ENCODE results near the gene PAM16.

GRCh38 chr16:4361944-4362311, 10.8 kb upstream of the PAM16 start:
- TF ChIP-seq, protein P1, sequence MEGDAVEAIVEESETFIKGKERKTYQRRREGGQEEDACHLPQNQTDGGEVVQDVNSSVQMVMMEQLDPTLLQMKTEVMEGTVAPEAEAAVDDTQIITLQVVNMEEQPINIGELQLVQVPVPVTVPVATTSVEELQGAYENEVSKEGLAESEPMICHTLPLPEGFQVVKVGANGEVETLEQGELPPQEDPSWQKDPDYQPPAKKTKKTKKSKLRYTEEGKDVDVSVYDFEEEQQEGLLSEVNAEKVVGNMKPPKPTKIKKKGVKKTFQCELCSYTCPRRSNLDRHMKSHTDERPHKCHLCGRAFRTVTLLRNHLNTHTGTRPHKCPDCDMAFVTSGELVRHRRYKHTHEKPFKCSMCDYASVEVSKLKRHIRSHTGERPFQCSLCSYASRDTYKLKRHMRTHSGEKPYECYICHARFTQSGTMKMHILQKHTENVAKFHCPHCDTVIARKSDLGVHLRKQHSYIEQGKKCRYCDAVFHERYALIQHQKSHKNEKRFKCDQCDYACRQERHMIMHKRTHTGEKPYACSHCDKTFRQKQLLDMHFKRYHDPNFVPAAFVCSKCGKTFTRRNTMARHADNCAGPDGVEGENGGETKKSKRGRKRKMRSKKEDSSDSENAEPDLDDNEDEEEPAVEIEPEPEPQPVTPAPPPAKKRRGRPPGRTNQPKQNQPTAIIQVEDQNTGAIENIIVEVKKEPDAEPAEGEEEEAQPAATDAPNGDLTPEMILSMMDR (tag by site-specific recombination; IDR thresholded peaks at IDR 0.05), result no peak
- TF ChIP-seq, protein P2, sequence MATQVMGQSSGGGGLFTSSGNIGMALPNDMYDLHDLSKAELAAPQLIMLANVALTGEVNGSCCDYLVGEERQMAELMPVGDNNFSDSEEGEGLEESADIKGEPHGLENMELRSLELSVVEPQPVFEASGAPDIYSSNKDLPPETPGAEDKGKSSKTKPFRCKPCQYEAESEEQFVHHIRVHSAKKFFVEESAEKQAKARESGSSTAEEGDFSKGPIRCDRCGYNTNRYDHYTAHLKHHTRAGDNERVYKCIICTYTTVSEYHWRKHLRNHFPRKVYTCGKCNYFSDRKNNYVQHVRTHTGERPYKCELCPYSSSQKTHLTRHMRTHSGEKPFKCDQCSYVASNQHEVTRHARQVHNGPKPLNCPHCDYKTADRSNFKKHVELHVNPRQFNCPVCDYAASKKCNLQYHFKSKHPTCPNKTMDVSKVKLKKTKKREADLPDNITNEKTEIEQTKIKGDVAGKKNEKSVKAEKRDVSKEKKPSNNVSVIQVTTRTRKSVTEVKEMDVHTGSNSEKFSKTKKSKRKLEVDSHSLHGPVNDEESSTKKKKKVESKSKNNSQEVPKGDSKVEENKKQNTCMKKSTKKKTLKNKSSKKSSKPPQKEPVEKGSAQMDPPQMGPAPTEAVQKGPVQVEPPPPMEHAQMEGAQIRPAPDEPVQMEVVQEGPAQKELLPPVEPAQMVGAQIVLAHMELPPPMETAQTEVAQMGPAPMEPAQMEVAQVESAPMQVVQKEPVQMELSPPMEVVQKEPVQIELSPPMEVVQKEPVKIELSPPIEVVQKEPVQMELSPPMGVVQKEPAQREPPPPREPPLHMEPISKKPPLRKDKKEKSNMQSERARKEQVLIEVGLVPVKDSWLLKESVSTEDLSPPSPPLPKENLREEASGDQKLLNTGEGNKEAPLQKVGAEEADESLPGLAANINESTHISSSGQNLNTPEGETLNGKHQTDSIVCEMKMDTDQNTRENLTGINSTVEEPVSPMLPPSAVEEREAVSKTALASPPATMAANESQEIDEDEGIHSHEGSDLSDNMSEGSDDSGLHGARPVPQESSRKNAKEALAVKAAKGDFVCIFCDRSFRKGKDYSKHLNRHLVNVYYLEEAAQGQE (tag by site-specific recombination; IDR thresholded peaks at IDR 0.05), result no peak
- no peak for TF ChIP-seq ZNF785 (tag by site-specific recombination; IDR thresholded peaks at IDR 0.05)
